Measurements from ENCODE around the gene TNP1. TPM values are rescaled to one million over a fixed set of nuclear protein-coding genes. Genes with fewer than 3 reads are reported as not detected.

Gene TNP1
- total RNA-seq, 1 donor from 2014 or later, result not detected

- DNase-seq, result no peak
These were observed 30.3 kb upstream of the TNP1 start for GRCh38 chr2:216890138-216890537.

DNA sequence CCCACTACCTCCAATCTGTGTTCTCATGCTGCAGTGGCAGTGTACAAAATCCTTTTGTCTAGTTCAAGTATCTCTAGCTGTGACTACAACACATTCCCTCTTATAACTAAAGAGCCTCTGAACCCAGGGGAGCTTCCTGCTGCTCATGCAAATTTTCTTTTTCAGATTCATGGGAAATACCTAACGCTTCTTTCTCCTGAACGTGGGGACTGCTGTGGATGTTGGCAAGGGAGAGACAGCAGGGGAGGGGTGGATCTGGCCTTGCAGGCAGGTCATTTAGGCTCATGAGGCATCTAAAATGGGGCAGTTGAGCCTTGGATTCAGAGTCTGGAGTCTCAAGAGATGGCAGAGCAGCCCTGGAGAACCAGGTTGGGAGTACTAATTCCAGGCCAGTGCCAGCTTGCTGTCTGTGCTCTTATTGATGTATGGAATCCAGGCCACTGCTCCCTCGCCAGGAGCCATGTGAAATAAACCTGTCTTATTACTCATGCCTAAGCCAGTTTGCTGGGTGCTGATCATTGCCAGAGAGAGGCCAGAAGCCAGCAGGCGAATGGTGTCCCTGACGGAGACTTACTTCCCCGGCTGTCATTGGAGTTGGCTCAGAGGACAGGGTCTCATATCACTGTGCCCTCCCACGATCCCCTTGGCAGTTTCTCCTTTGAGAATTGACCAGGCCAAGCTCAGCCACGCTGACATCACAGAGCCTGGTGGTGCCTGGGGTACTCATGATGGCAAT is 29.2 kb upstream of the TNP1 start:
- Mint-ChIP-seq H3K36me3 (ENCODE audit: unreplicated experiment) (no peaks in the 10 kb centered on the region), H3K27me3 (ENCODE audit: unreplicated experiment) (peaks cover 2% of the 10 kb centered on the region), H3K9me3 (ENCODE audit: unreplicated experiment) (peaks cover 3% of the 10 kb centered on the region), H3K4me1 (ENCODE audit: low read depth, unreplicated experiment) (no peaks in the 10 kb centered on the region), H3K27ac (ENCODE audit: unreplicated experiment) (no peak overlapping the region), H3K4me3 (ENCODE audit: unreplicated experiment) (no peak overlapping the region)
- TF ChIP-seq CTCF (IDR thresholded peaks at IDR 0.05; ENCODE audit: partially characterized antibody, unreplicated experiment), result no peak
- DNase-seq, result no peak

More at GRCh38 chr2:216890138-216890537, 30.3 kb upstream of the TNP1 start:
- no peaks in the 10 kb centered on the region for H3K36me3 Mint-ChIP-seq (ENCODE audit: unreplicated experiment)
- H3K4me3 Mint-ChIP-seq (ENCODE audit: unreplicated experiment), result no peak overlapping the region
- no peak for TF ChIP-seq CTCF (IDR thresholded peaks at IDR 0.05; ENCODE audit: partially characterized antibody, unreplicated experiment)
- H3K4me1 Mint-ChIP-seq (ENCODE audit: low read depth, unreplicated experiment), result no peaks in the 10 kb centered on the region
- H3K9me3 Mint-ChIP-seq (ENCODE audit: unreplicated experiment), result peaks cover 3% of the 10 kb centered on the region
- H3K27ac Mint-ChIP-seq (ENCODE audit: unreplicated experiment), result no peak overlapping the region
- peaks cover 2% of the 10 kb centered on the region for H3K27me3 Mint-ChIP-seq (ENCODE audit: unreplicated experiment)

GRCh38 chr2:216888081-216888480 is 28.2 kb upstream of the TNP1 start:
- H3K9me3 Mint-ChIP-seq (ENCODE audit: unreplicated experiment), result peaks cover 3% of the 10 kb centered on the region
- no peaks in the 10 kb centered on the region for H3K36me3 Mint-ChIP-seq (ENCODE audit: unreplicated experiment)
- no peak overlapping the region for H3K27ac Mint-ChIP-seq (ENCODE audit: unreplicated experiment)
- no peak overlapping the region for H3K4me3 Mint-ChIP-seq (ENCODE audit: unreplicated experiment)
- TF ChIP-seq CTCF (IDR thresholded peaks at IDR 0.05; ENCODE audit: partially characterized antibody, unreplicated experiment), result no peak
- H3K27me3 Mint-ChIP-seq (ENCODE audit: unreplicated experiment), result peaks cover 2% of the 10 kb centered on the region
- H3K4me1 Mint-ChIP-seq (ENCODE audit: low read depth, unreplicated experiment), result no peaks in the 10 kb centered on the region
- DNase-seq, result no peak

DNA sequence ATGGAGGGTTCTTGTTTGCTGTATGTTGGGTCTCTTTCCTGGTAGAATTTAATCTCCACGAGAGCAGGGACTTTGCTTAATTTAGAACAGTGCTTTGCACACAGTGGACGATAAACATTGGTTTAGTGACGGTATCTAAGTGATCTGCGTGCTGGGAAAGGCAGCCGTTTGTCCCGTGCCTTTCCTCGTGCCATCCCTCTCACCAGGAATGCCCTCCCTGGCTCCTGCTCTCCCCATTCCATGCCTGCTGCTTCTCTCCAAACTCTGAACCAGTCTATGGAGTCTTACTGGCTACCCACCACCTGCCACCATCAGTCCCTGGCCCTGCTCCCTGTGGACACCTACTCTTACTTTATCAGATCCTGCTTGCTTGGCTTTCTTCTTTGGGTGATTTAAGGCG is 27.3 kb upstream of the TNP1 start:
- no peak for TF ChIP-seq CTCF (IDR thresholded peaks at IDR 0.05; ENCODE audit: partially characterized antibody, unreplicated experiment)
- DNase-seq, result no peak

DNA sequence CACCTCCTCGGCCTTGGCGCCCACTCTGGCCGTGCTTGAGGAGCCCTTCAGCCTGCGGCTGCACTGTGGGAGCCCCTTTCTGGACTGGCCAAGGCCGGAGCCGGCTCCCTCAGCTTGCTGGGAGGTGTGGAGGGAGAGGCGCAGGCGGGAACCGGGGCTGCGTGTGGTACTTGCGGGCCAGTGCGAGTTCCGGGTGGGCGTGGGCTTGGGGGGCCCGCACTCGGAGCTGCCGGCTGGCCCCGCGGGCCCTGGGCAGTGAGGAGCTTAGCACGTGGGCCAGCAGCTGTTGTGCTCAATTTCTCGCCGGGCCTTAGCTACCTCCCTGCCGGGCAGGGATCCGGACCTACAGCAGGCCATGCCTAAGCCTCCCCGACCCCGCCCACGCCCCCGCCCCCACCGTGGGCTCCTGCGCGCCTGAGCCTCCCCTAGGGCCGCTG is 25.3 kb upstream of the TNP1 start:
- Mint-ChIP-seq H3K4me1 (ENCODE audit: low read depth, unreplicated experiment) (no peaks in the 10 kb centered on the region), H3K36me3 (ENCODE audit: unreplicated experiment) (no peaks in the 10 kb centered on the region), H3K27ac (ENCODE audit: unreplicated experiment) (no peak overlapping the region), H3K9me3 (ENCODE audit: unreplicated experiment) (peaks cover 7% of the 10 kb centered on the region), H3K27me3 (ENCODE audit: unreplicated experiment) (peaks cover 2% of the 10 kb centered on the region), H3K4me3 (ENCODE audit: unreplicated experiment) (no peak overlapping the region)
- TF ChIP-seq CTCF (IDR thresholded peaks at IDR 0.05; ENCODE audit: partially characterized antibody, unreplicated experiment), result no peak
- DNase-seq, result no peak

More for the DNA sequence above, 27.3 kb upstream of the TNP1 start:
- no peak overlapping the region for H3K4me3 Mint-ChIP-seq (ENCODE audit: unreplicated experiment)
- H3K27me3 Mint-ChIP-seq (ENCODE audit: unreplicated experiment), result peaks cover 2% of the 10 kb centered on the region
- H3K9me3 Mint-ChIP-seq (ENCODE audit: unreplicated experiment), result peaks cover 3% of the 10 kb centered on the region
- H3K4me1 Mint-ChIP-seq (ENCODE audit: low read depth, unreplicated experiment), result no peaks in the 10 kb centered on the region
- H3K27ac Mint-ChIP-seq (ENCODE audit: unreplicated experiment), result no peak overlapping the region
- no peaks in the 10 kb centered on the region for H3K36me3 Mint-ChIP-seq (ENCODE audit: unreplicated experiment)
